Ovary (tissue), 9 donors: ENCODE results near the gene CRADD. TPM values are rescaled to one million over a fixed set of nuclear protein-coding genes. Genes with fewer than 3 reads are reported as not detected.

ENCODE experiments used
- DNase-seq, 5 donors: peaks; one replicate each; pipeline ENCODE4 v3.0.0-alpha.2; 2019 to 2020
- H3K27ac ChIP-seq, 2 donors: fragments of 200-600 bp; one replicate each; pipeline versions ENCODE4 v1.5.1 to v1.8.0; 2019 to 2022
- H3K27me3 ChIP-seq: fragments of 200-600 bp; one replicate; pipeline ENCODE4 v1.8.0; 2022
- H3K36me3 ChIP-seq: fragments of 200-600 bp; sonication (generic); one replicate; pipeline ENCODE4 v1.5.1; 2019
- H3K4me1 ChIP-seq: one replicate; pipeline ENCODE4 v1.8.1; 2013; ENCODE audit warnings: mild to moderate bottlenecking, moderate library complexity; ENCODE audit not compliant: insufficient read depth
- H3K4me3 ChIP-seq: fragments of 200-600 bp; sonication (generic); one replicate; pipeline ENCODE4 v1.5.1; 2017
- H3K9me3 ChIP-seq, 2 donors: fragments of 200-600 bp in 1 of 2; sonication (generic) in 1 of 2; one replicate each; pipeline versions ENCODE4 v1.5.1 to v1.8.1; 2013 to 2019; ENCODE audit warnings: mild to moderate bottlenecking in 1 of 2, moderate library complexity in 1 of 2
- CTCF ChIP-seq, 3 donors: fragments of 450-650 bp in 2 of 3; fragments of 200-600 bp in 1 of 3; IDR thresholded peaks; one replicate each; pipeline versions ENCODE4 v1.5.1 to v1.8.0; 2016 to 2022; ENCODE audit warnings: antibody characterized with exemption in 3 of 3, mild to moderate bottlenecking in 1 of 3
- EP300 ChIP-seq: sonication (generic); formaldehyde crosslinking; IDR thresholded peaks from one replicate; pipeline ENCODE4 v1.6.1; 2017; ENCODE audit warnings: antibody characterized with exemption
- POLR2A ChIP-seq: fragments of 450-650 bp; IDR thresholded peaks from one replicate; pipeline ENCODE4 v1.6.1; 2017; ENCODE audit warnings: antibody characterized with exemption, mild to moderate bottlenecking, moderate library complexity
- WGBS, 3 donors: extraction: QIAGEN DNeasy Blood & Tissue Kit in 1 of 3; methylation state at CpG; one replicate each; pipeline versions ENCODE4 v1.1.5 to v1.1.7; 2013 to 2017; 5-methylcytosine and 5-hydroxymethylcytosine counted together
- intact Hi-C, 4 donors: fragments of 100-400 bp; cut with DNase I; formaldehyde crosslinking; loops; one replicate each; pipeline versions ENCODE4 v1.11.0 to v1.15.1; 2022 to 2023
- polyA plus RNA-seq, 2 donors: library from polyadenylated mRNA; stranded (reverse); fragments of 200-250 nt in 1 of 2; fragments of 350-450 nt in 1 of 2; fragmentation: Illumina TruSeq in 1 of 2; extraction: RNeasy Lipid Tissue Mini Kit (QIAGEN cat#74804) in 1 of 2; gene quantifications; one replicate each; pipeline ENCODE4 v1.2.3, GENCODE V29; 2013 to 2014
- total RNA-seq, 7 donors: library from RNA; depleted of rRNA in 2 of 7; stranded (reverse); fragments of >200 nt in 2 of 7; fragmentation: NEBNext Ultra II Directional in 3 of 7; extraction: Animal tissue kit (Norgen Biotek cat#: 25700) in 3 of 7; gene quantifications; one replicate each; pipeline versions ENCODE4 v1.1.0 to v1.2.4, GENCODE V29; 2016 to 2023
- donor health status: DM: no; HTN: no; CAD: no; lungs with moderate emphysema.
- donor health status: DM: no; HTN: no; CAD: no.
- donor health status: Bipolar disorder and iron deficiency.
- donor health status: DM: yes; HTN: yes; CAD: no.
- donor health status: DM: no; HTN: no; CAD: no.
- donor health status: DM: yes; HTN: yes; CAD: no.

Gene CRADD
- total and polyA plus RNA-seq, 9 donors: 11.4 to 67.8 (median 16.9) TPM

- Histone ChIP-seq H3K36me3 (no peaks in the 10 kb centered on the region), H3K9me3 (no peaks in the 10 kb centered on the region), H3K4me3 (no peak overlapping the region), H3K27ac (no peak overlapping the region), H3K27me3 (no peaks in the 10 kb centered on the region), H3K4me1 (no peaks in the 10 kb centered on the region)
- intact Hi-C loops: no loop called here
- TF ChIP-seq POLR2A: no peak
- TF ChIP-seq CTCF (IDR thresholded peaks at IDR 0.05): no peak
- no peak for TF ChIP-seq EP300
- WGBS, 3 donors: 91 to 94% (median 92%) methylated on average over 2 of the region's 2 CpGs
- DNase-seq: no peak
These were observed 43.4 kb downstream of the CRADD start for GRCh38 chr12:93720559-93720958.

GRCh38 chr12:93722179-93722578, 45.0 kb downstream of the CRADD start:
- 88 to 92% (median 88%) methylated on average over 2 of the region's 2 CpGs for WGBS, 3 donors
- Histone ChIP-seq H3K27ac (no peak overlapping the region), H3K27me3 (no peaks in the 10 kb centered on the region), H3K4me1 (no peaks in the 10 kb centered on the region), H3K9me3 (no peaks in the 10 kb centered on the region), H3K4me3 (no peak overlapping the region), H3K36me3 (no peaks in the 10 kb centered on the region)
- DNase-seq: no peak
- TF ChIP-seq POLR2A: no peak
- no peak for TF ChIP-seq EP300
- TF ChIP-seq CTCF (IDR thresholded peaks at IDR 0.05): no peak
- intact Hi-C loops: no loop called here

- no peak for DNase-seq
These were observed 45.8 kb downstream of the CRADD start for GRCh38 chr12:93722835-93723567.

GRCh38 chr12:93723568-93723930, 46.4 kb downstream of the CRADD start:
- no peaks in the 10 kb centered on the region for H3K4me1 ChIP-seq
- H3K27me3 ChIP-seq: no peaks in the 10 kb centered on the region
- 97 to 98% (median 98%) methylated on average over 4 of the region's 4 CpGs for WGBS, 3 donors
- TF ChIP-seq CTCF (IDR thresholded peaks at IDR 0.05) (no peak), POLR2A (no peak), EP300 (no peak)
- H3K9me3 ChIP-seq: no peaks in the 10 kb centered on the region
- no peak overlapping the region for H3K27ac ChIP-seq
- H3K36me3 ChIP-seq: no peaks in the 10 kb centered on the region
- H3K4me3 ChIP-seq: no peak overlapping the region
- intact Hi-C loops: no loop called here
- DNase-seq: no peak

More at GRCh38 chr12:93722835-93723567, 45.8 kb downstream of the CRADD start:
- Histone ChIP-seq H3K4me1 (no peaks in the 10 kb centered on the region), H3K27me3 (no peaks in the 10 kb centered on the region), H3K36me3 (no peaks in the 10 kb centered on the region), H3K9me3 (no peaks in the 10 kb centered on the region), H3K27ac (no peak overlapping the region), H3K4me3 (no peak overlapping the region)
- WGBS, 3 donors: 74 to 81% (median 75%) methylated on average over 4 of the region's 4 CpGs
- intact Hi-C loops: no loop called here
- no peak for TF ChIP-seq POLR2A
- TF ChIP-seq CTCF (IDR thresholded peaks at IDR 0.05): no peak
- TF ChIP-seq EP300: no peak
